GM21381 (cell line): ENCODE results near the gene TMEFF1.
"Not testable (repeated sequence)": the region's sequence is repeated elsewhere in the genome, so short reads cannot be mapped to it uniquely, and the experiment has no call there.

Experiments
- ATAC-seq: cut with Tn5 transposase; IDR thresholded peaks from one replicate; pipeline ENCODE4 v1.9.1; 2021; ENCODE audit warnings: mild to moderate bottlenecking, moderate library complexity; ENCODE audit not compliant: unreplicated experiment

The TMEFF1 gene

GRCh38 chr9:100486479-100487176 lies 13.7 kb downstream of the TMEFF1 start:
- no peak for ATAC-seq

DNA sequence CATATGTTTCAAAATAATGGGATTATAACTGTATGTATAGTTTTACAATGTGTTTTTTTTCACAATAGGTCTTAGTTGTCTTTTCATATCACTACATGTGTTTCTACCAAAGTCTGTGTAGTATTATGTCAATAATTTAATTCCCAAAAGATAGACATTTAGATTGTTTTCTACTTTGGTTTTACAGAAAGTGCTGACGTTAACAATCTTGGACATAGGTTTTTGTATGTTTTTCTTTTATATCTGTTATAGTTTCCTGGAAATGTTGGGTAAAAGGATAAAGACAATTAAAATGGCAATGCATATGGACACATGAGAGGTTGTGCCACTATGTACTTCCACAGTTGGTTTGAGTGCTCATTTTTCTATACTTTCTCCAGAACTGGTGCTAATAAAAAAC lies 15.2 kb downstream of the TMEFF1 start:
- no peak for ATAC-seq

- no peak for ATAC-seq
These were observed 16.9 kb downstream of the TMEFF1 start for GRCh38 chr9:100489836-100490235.

DNA sequence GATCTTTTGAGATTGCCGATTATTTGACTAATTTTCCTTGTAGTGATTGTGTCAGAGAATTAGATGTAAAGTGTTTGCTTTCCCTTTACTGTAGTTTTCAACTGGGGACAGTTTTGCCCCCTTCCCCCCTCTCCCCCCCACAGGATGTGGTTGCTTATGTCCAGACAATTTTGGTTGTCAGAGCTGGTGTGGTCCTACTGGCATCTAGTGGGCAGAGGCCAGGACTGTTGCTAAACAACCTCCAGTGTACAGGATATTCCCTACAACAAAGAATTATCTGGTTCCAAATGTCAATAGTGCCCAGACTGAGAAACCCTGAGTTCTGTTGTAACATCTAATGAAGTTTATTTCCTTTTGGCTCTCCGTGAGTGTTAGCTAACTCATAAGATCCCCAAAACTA lies 20.0 kb downstream of the TMEFF1 start:
- no peak for ATAC-seq

DNA sequence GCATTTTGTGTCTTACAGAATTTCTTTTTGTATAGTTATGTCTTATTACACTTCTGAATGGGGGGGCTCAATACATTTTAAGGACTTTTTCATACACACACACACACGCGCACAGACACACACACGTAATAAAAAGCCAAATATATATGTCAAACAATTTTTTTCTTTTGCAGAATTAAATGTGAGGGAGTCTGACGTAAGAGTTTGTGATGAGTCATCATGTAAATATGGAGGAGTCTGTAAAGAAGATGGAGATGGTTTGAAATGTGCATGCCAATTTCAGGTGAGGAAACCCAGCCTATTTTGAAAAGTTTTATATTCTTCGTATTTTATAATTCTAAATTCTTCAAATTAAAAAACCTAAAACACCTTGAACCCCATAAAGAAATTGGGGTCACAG lies 25.6 kb downstream of the TMEFF1 start:
- no peak for ATAC-seq

DNA sequence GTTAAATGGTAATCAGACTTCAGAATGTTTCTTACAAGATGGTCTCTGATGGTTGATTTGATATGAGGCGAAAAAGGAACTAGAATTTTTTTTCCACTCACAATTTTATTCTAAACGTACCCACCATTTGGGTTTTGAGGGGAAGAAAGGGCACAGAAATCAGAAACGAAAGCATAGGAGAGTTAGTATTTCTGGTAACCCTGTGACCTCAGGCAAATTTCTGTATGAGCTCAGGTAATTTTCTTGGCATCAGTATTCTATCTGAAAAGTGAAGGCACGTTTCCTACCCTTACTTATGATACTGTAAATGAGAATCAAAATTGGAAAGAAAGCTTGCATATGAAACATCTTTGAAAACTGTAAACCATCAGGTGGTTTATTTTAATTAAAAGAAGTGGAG lies 26.5 kb downstream of the TMEFF1 start:
- no peak for ATAC-seq

DNA sequence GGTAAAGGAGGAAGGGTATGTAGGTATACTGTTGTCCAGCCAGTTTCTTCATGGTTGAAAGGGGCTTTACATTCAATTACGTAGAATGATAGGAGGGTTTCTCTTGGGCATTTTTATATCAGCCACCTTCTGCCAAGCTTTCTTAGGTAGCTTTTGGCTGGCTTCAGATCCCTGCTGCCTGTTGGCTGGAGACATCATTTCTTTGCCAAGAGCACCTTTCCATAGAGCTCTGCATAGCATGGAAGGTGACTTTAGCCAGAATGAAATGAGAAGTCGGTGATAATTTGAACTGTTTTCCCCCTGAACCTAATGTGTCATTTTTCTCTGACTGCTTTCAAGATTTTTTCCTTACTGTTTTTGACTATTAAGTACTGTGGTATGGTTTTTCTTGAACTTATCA lies 26.9 kb downstream of the TMEFF1 start:
- no peak for ATAC-seq

- no peak for ATAC-seq
These were observed 32.7 kb downstream of the TMEFF1 start for GRCh38 chr9:100505564-100506159.

GRCh38 chr9:100507350-100507749 lies 34.4 kb downstream of the TMEFF1 start:
- ATAC-seq: not testable (repeated sequence)

DNA sequence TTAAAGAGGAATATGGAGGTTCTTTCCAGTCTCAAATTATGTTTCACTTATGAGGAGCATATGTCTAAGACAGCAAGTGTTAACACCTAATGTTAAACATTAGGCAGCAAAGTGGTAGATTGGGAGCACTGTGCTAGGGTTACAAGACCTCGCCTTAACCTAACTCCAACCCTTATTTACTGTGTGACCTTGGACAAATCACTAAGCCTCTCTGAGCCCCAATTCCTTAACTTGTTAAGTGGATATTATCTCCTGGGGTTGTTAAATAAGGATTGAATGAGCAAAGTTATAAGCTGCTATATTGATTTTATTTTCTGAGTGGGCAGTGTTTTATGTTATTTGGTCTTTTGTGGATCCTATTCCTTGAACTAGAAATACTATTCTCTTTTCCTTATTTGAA lies 38.3 kb downstream of the TMEFF1 start:
- ATAC-seq: no peak

- no peak for ATAC-seq
These were observed 42.9 kb downstream of the TMEFF1 start for GRCh38 chr9:100515578-100516494.

DNA sequence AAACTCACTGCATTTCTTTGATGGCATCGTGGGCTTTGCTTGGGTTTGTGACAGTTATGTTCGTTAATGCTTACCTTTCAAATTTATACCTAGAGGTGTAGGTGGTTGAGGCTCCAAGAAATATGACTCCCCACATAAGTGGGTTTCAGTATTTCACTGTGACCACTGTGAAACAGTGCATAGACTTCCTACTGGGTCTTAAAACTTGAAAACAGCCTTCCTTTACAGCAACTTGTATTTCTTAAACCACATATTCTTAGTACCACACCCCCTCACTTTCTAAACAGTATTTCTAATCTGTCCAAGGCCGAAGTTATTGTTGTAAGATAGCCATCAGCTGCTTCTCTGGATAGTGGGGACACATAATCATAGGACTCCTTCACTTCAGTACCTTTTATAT lies 48.3 kb downstream of the TMEFF1 start:
- ATAC-seq: peak; percentile 58

DNA sequence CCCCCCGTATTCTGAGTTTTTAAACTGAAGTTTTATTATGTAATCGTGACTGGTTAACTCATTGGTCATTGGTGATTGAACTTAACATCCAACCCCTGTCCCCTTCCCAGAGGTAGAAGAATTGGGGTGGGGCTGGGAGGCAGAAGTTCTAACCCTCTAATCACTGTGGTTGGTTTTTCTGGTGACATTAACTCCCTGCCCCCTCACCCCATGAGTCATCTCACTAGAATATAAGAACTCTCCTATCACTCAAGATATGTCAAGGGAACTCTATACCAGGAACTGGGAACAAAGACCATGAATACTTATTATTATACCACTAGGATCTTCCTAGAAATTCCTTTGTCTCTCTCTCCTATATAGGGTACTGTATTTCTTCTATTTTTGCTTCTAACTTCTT lies 52.6 kb downstream of the TMEFF1 start:
- ATAC-seq: no peak

- ATAC-seq: not testable (repeated sequence)
These were observed 54.3 kb downstream of the TMEFF1 start for GRCh38 chr9:100527180-100527794.

GRCh38 chr9:100534401-100534800 lies 61.5 kb downstream of the TMEFF1 start:
- ATAC-seq: no peak

- no peak for ATAC-seq
These were observed 67.4 kb downstream of the TMEFF1 start for GRCh38 chr9:100540327-100540726.

DNA sequence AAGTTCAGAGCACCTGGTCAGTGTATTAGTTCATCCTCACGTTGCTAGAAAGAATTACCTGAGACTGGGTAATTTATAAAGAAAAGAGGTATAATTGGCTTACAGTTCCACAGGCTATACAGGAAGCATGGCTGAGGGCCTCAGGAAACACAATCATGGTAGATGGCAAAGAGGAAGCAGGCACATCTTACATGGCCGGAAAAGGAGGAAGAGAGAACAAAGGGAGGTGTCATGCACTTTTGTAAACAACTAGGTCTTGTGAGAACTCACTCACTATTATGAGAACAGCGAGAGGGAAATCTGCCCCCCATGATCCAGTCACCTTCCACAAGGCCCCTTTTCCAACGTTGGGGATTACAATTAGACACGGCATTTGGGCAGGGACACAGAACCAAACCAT lies 76.1 kb downstream of the TMEFF1 start:
- no peak for ATAC-seq

DNA sequence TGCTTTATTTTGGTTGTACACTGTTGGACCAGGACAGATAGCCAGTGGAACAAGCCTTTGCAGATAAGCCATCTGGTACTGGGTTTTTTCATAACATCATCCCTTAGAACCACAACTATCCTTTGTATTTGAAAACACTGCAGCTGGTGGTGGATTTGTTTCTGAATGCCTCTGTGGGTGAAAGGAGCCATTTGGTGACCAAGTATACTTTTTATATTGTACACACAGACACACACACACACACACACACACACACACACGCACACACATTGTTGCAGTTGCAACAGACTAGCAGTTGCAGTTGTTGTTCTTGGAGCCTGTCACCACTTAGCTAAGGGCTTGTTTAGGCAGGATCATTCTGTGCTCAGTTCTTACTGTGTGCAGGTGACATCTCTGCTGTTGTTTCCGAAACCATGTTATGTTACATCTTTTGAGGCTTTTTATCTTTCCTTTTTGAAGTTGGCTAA lies 82.0 kb downstream of the TMEFF1 start:
- ATAC-seq: peak; percentile 45

- ATAC-seq: peak; percentile 74
These were observed 82.5 kb downstream of the TMEFF1 start for GRCh38 chr9:100555471-100555870.

DNA sequence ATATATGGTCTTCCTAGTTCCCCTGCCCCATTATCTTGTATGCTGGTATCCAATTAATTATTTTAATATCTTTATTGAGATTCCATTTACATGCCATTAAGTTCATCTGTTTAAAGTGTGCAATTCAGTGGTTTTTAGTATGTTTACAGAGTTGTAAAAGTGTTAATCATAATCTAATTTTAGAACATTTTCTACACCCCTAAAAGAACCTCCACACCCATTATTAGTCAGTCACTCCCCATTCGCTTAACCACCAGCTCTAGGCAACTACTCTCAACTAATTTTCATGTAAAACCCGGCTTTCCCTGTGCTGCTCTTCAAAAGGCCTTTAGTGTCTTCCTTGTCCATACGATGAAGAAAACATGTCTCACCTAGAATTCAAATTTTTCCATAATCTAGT lies 84.1 kb downstream of the TMEFF1 start:
- no peak for ATAC-seq

DNA sequence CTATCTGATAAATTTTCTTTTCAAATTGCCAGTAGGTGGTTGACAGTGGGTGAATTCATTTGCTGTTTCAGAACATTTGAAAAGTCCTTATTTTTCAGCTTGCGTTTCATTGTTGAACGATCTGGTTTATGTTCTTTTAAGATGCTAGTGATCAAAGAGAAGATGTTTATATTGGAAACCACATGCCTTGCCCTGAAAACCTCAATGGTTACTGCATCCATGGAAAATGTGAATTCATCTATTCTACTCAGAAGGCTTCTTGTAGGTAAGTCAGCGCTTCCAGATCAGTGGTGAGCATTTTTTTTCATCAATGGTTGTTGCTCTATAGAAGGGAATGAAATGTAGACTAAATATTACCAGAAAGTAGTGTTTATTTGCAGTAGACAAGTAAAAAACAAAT lies 88.3 kb downstream of the TMEFF1 start:
- ATAC-seq: no peak
